Suprapubic skin (tissue), 4 donors: ENCODE measurements around the gene KRT78.

Experiments
- EP300 ChIP-seq: sonication (generic); formaldehyde crosslinking; IDR thresholded peaks from one replicate; pipeline ENCODE4 v1.6.1; 2017; ENCODE audit warnings: antibody characterized with exemption
- POLR2A ChIP-seq, 2 donors: fragments of 450-650 bp; IDR thresholded peaks; one replicate each; pipeline ENCODE4 v1.6.1; 2017; ENCODE audit warnings: antibody characterized with exemption in 2 of 2, mild to moderate bottlenecking in 2 of 2, moderate library complexity in 2 of 2
- POLR2AphosphoS5 ChIP-seq, 3 donors: sonication (generic); formaldehyde crosslinking; IDR thresholded peaks; one replicate each; pipeline ENCODE4 v1.6.1; 2017; ENCODE audit warnings: antibody characterized with exemption in 3 of 3
- TF ChIP-seq, protein P1 (sequence below), 2 donors: fragments of 200-600 bp in 1 of 2; fragments of 450-650 bp in 1 of 2; sonication (generic) in 1 of 2; IDR thresholded peaks; one replicate each; pipeline ENCODE4 v1.5.1; 2016 to 2019; ENCODE audit warnings: antibody characterized with exemption in 2 of 2, mild to moderate bottlenecking in 1 of 2, moderate library complexity in 1 of 2

- TF ChIP-seq, protein P1, sequence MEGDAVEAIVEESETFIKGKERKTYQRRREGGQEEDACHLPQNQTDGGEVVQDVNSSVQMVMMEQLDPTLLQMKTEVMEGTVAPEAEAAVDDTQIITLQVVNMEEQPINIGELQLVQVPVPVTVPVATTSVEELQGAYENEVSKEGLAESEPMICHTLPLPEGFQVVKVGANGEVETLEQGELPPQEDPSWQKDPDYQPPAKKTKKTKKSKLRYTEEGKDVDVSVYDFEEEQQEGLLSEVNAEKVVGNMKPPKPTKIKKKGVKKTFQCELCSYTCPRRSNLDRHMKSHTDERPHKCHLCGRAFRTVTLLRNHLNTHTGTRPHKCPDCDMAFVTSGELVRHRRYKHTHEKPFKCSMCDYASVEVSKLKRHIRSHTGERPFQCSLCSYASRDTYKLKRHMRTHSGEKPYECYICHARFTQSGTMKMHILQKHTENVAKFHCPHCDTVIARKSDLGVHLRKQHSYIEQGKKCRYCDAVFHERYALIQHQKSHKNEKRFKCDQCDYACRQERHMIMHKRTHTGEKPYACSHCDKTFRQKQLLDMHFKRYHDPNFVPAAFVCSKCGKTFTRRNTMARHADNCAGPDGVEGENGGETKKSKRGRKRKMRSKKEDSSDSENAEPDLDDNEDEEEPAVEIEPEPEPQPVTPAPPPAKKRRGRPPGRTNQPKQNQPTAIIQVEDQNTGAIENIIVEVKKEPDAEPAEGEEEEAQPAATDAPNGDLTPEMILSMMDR (IDR thresholded peaks at IDR 0.05) = no peak
- no peak for TF ChIP-seq POLR2AphosphoS5 (IDR thresholded peaks at IDR 0.05)
- no peak for TF ChIP-seq POLR2A (IDR thresholded peaks at IDR 0.05)
- TF ChIP-seq EP300 = no peak
These were observed 14.7 kb downstream of the KRT78 start, which contains the start of gene KRT79 for GRCh38 chr12:52833922-52834726.
